ENCODE data around the gene ULK4.
A peak's percentile ranks its signal among the peaks of the same experiment; 100 is the strongest.
"Not testable (repeated sequence)": the region's sequence is repeated elsewhere in the genome, so short reads cannot be mapped to it uniquely, and the experiment has no call there.

The ULK4 gene

GRCh38 chr3:41960826-41961750, 815 bp downstream of the ULK4 start:
- peak; percentile 6 for DNase-seq (ENCODE audit: low read depth, low spot score)

- no peak for DNase-seq (ENCODE audit: low read depth, low spot score)
These were observed 5.3 kb downstream of the ULK4 start for GRCh38 chr3:41956574-41956973.

- no peak for DNase-seq (ENCODE audit: low read depth, low spot score)
These were observed 6.7 kb downstream of the ULK4 start for GRCh38 chr3:41955192-41955591.

- DNase-seq (ENCODE audit: low read depth, low spot score), result no peak
These were observed 18.5 kb downstream of the ULK4 start for GRCh38 chr3:41943311-41943843.

GRCh38 chr3:41940393-41940792, 21.5 kb downstream of the ULK4 start:
- DNase-seq (ENCODE audit: low read depth, low spot score), result no peak

- DNase-seq (ENCODE audit: low read depth, low spot score), result no peak
These were observed 25.5 kb downstream of the ULK4 start for GRCh38 chr3:41936384-41936783.

GRCh38 chr3:41933154-41933676, 28.7 kb downstream of the ULK4 start:
- no peak for DNase-seq (ENCODE audit: low read depth, low spot score)

GRCh38 chr3:41932464-41932863, 29.4 kb downstream of the ULK4 start:
- no peak for DNase-seq (ENCODE audit: low read depth, low spot score)

GRCh38 chr3:41920406-41920965, 41.4 kb downstream of the ULK4 start:
- DNase-seq (ENCODE audit: low read depth, low spot score), result no peak

- DNase-seq (ENCODE audit: low read depth, low spot score), result no peak
These were observed 46.5 kb downstream of the ULK4 start for GRCh38 chr3:41915353-41915752.

- DNase-seq (ENCODE audit: low read depth, low spot score), result no peak
These were observed 49.6 kb downstream of the ULK4 start for GRCh38 chr3:41912280-41912679.

GRCh38 chr3:41907330-41908073, 54.4 kb downstream of the ULK4 start:
- no peak for DNase-seq (ENCODE audit: low read depth, low spot score)

GRCh38 chr3:41900265-41900664, 61.6 kb downstream of the ULK4 start:
- DNase-seq (ENCODE audit: low read depth, low spot score), result no peak

- no peak for DNase-seq (ENCODE audit: low read depth, low spot score)
These were observed 63.3 kb downstream of the ULK4 start for GRCh38 chr3:41898631-41899030.

- peak; percentile 37 for DNase-seq (ENCODE audit: low read depth, low spot score)
These were observed 67.9 kb downstream of the ULK4 start for GRCh38 chr3:41893977-41894376.

- DNase-seq (ENCODE audit: low read depth, low spot score), result no peak
These were observed 73.4 kb downstream of the ULK4 start for GRCh38 chr3:41888368-41889076.

- no peak for DNase-seq (ENCODE audit: low read depth, low spot score)
These were observed 78.9 kb downstream of the ULK4 start for GRCh38 chr3:41882956-41883355.

GRCh38 chr3:41881233-41881821, 80.6 kb downstream of the ULK4 start:
- DNase-seq (ENCODE audit: low read depth, low spot score), result peak; percentile 1

GRCh38 chr3:41880387-41880786, 81.5 kb downstream of the ULK4 start:
- DNase-seq (ENCODE audit: low read depth, low spot score), result no peak

- DNase-seq (ENCODE audit: low read depth, low spot score), result not testable (repeated sequence)
These were observed 84.2 kb downstream of the ULK4 start for GRCh38 chr3:41877741-41878140.

GRCh38 chr3:41874022-41874421, 87.9 kb downstream of the ULK4 start:
- no peak for DNase-seq (ENCODE audit: low read depth, low spot score)
